Neural crest cell (in vitro differentiated cells): ENCODE measurements around the gene MDP1. TPM values are rescaled to one million over a fixed set of nuclear protein-coding genes. Genes with fewer than 3 reads are reported as not detected.

Source experiments
- DNase-seq: peaks from one replicate; pipeline ENCODE4 v3.0.0; 2021; ENCODE audit warnings: low read depth, mixed read lengths, low spot score
- H3K27ac Mint-ChIP-seq: one replicate; pipeline ENCODE4 v1.8.0; 2021; ENCODE audit warnings: mild to moderate bottlenecking, mixed read lengths; ENCODE audit not compliant: unreplicated experiment
- H3K27me3 Mint-ChIP-seq: 2 replicates; pipeline ENCODE4 v1.8.0; 2021; ENCODE audit warnings: low read depth, mild to moderate bottlenecking, mixed read lengths
- H3K36me3 Mint-ChIP-seq: 2 replicates; pipeline ENCODE4 v1.8.0; 2021; ENCODE audit warnings: low read depth, mild to moderate bottlenecking, mixed read lengths
- H3K4me1 Mint-ChIP-seq: 2 replicates; pipeline ENCODE4 v1.8.0; 2021; ENCODE audit warnings: mixed read lengths
- H3K4me3 Mint-ChIP-seq: one replicate; pipeline ENCODE4 v1.8.0; 2021; ENCODE audit warnings: mild to moderate bottlenecking, mixed read lengths
- H3K9me3 Mint-ChIP-seq: 2 replicates; pipeline ENCODE4 v1.8.0; 2021; ENCODE audit warnings: mixed read lengths
- total RNA-seq: library from RNA; stranded (reverse); gene quantifications from 2 replicates; pipeline ENCODE4 v1.2.1, GENCODE V29; 2021
- TF ChIP-seq, protein P1 (sequence below): fragments of 200-600 bp; sonication (generic); conservative IDR thresholded peaks from 2 replicates; pipeline ENCODE4 v1.5.0; 2021; ENCODE audit warnings: antibody characterized with exemption, mild to moderate bottlenecking

MDP1 gene
- total RNA-seq, 1 donor from 2014 or later: 25.9 TPM

- DNase-seq: no peak
- peaks cover 5% of the 10 kb centered on the region for H3K27me3 Mint-ChIP-seq
- peaks cover 8% of the 10 kb centered on the region for H3K36me3 Mint-ChIP-seq
- no peak overlapping the region for H3K27ac Mint-ChIP-seq
- H3K9me3 Mint-ChIP-seq: no peaks in the 10 kb centered on the region
- H3K4me3 Mint-ChIP-seq: peak overlapping the region; percentile 38
- peaks cover 25% of the 10 kb centered on the region for H3K4me1 Mint-ChIP-seq
- TF ChIP-seq, protein P1, sequence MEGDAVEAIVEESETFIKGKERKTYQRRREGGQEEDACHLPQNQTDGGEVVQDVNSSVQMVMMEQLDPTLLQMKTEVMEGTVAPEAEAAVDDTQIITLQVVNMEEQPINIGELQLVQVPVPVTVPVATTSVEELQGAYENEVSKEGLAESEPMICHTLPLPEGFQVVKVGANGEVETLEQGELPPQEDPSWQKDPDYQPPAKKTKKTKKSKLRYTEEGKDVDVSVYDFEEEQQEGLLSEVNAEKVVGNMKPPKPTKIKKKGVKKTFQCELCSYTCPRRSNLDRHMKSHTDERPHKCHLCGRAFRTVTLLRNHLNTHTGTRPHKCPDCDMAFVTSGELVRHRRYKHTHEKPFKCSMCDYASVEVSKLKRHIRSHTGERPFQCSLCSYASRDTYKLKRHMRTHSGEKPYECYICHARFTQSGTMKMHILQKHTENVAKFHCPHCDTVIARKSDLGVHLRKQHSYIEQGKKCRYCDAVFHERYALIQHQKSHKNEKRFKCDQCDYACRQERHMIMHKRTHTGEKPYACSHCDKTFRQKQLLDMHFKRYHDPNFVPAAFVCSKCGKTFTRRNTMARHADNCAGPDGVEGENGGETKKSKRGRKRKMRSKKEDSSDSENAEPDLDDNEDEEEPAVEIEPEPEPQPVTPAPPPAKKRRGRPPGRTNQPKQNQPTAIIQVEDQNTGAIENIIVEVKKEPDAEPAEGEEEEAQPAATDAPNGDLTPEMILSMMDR: no peak
Observed at GRCh38 chr14:24184104-24184970, 31.5 kb downstream of the MDP1 start.

- no peak overlapping the region for H3K27ac Mint-ChIP-seq
- no peaks in the 10 kb centered on the region for H3K9me3 Mint-ChIP-seq
- TF ChIP-seq, protein P1: no peak
Observed at GRCh38 chr14:24183014-24183481, 32.8 kb downstream of the MDP1 start.

GRCh38 chr14:24182110-24182882 is 33.6 kb downstream of the MDP1 start:
- Mint-ChIP-seq H3K36me3 (peaks cover 6% of the 10 kb centered on the region), H3K27ac (no peak overlapping the region), H3K4me1 (peaks cover 7% of the 10 kb centered on the region), H3K27me3 (peaks cover 2% of the 10 kb centered on the region), H3K4me3 (peak overlapping the region; percentile 51), H3K9me3 (no peaks in the 10 kb centered on the region)
- DNase-seq: no peak
- TF ChIP-seq, protein P1: no peak

More at GRCh38 chr14:24183014-24183481, 32.8 kb downstream of the MDP1 start:
- Mint-ChIP-seq H3K4me1 (peaks cover 14% of the 10 kb centered on the region), H3K4me3 (peak overlapping the region; percentile 47), H3K27me3 (peaks cover 2% of the 10 kb centered on the region), H3K36me3 (peaks cover 6% of the 10 kb centered on the region)
- no peak for DNase-seq

DNA sequence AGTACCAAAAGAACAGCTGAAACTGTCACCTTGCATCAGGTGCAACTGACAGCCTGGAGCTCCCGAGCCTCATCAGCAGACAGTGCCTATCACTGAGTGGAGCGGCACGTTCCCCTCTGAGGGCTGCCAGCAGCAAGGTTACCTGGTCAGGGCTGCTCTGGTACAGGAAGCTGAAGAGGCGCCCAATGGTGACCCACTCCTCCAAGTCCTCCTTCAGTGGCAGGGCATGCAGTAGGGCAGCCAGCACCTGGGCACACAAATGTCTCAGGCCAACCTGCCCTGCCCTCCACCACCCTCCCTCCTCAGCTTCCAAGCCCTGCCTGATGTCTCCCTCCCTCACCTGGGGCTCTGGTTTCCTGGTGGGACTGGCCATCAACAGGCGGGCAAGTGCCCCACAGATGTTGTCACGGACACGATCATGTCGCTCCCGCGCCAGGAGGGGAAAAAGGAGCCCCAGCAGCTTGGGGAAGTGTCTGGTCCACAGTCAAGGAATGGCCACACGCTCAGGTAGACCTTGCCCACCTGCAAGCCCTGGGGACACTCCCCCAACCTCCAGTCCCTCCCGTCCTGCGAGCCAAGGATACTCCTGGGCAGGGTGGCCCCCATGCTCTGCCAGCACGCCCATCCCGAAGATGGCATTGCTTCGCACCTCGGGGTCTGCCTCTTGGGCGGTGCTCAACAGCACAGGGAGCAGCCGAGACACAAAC is 34.3 kb downstream of the MDP1 start:
- Mint-ChIP-seq H3K27ac (no peak overlapping the region), H3K4me3 (peak overlapping the region; percentile 70), H3K4me1 (peaks cover 4% of the 10 kb centered on the region), H3K27me3 (peaks cover 2% of the 10 kb centered on the region), H3K9me3 (no peaks in the 10 kb centered on the region), H3K36me3 (peaks cover 6% of the 10 kb centered on the region)
- DNase-seq: no peak
- TF ChIP-seq, protein P1: no peak
